Measurements from ENCODE around the gene TXNDC11. TPM values are rescaled to one million over a fixed set of nuclear protein-coding genes. Genes with fewer than 3 reads are reported as not detected.

Gene TXNDC11
- total and polyA plus RNA-seq, 10 of the 15 experiments (the other 5 are each of a cell fraction or from before 2014, with no cell fraction given): 1.7 to 86.7 (median 54.4) TPM

GRCh38 chr16:11727796-11728543 lies 14.7 kb downstream of the TXNDC11 start (continued):
- TF ChIP-seq, protein P1, sequence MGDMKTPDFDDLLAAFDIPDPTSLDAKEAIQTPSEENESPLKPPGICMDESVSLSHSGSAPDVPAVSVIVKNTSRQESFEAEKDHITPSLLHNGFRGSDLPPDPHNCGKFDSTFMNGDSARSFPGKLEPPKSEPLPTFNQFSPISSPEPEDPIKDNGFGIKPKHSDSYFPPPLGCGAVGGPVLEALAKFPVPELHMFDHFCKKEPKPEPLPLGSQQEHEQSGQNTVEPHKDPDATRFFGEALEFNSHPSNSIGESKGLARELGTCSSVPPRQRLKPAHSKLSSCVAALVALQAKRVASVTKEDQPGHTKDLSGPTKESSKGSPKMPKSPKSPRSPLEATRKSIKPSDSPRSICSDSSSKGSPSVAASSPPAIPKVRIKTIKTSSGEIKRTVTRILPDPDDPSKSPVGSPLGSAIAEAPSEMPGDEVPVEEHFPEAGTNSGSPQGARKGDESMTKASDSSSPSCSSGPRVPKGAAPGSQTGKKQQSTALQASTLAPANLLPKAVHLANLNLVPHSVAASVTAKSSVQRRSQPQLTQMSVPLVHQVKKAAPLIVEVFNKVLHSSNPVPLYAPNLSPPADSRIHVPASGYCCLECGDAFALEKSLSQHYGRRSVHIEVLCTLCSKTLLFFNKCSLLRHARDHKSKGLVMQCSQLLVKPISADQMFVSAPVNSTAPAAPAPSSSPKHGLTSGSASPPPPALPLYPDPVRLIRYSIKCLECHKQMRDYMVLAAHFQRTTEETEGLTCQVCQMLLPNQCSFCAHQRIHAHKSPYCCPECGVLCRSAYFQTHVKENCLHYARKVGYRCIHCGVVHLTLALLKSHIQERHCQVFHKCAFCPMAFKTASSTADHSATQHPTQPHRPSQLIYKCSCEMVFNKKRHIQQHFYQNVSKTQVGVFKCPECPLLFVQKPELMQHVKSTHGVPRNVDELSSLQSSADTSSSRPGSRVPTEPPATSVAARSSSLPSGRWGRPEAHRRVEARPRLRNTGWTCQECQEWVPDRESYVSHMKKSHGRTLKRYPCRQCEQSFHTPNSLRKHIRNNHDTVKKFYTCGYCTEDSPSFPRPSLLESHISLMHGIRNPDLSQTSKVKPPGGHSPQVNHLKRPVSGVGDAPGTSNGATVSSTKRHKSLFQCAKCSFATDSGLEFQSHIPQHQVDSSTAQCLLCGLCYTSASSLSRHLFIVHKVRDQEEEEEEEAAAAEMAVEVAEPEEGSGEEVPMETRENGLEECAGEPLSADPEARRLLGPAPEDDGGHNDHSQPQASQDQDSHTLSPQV (IDR thresholded peaks at IDR 0.05): no peak
- peak; percentile 39 for TF ChIP-seq PKNOX1 (IDR thresholded peaks at IDR 0.05)
- peak; percentile 69 to 74; a peak in 3 of 4 replicates for TF ChIP-seq IKZF2 (IDR thresholded peaks at IDR 0.05)
- no peak for TF ChIP-seq CBX5 (IDR thresholded peaks at IDR 0.05; ENCODE audit: low read depth)

GRCh38 chr16:11726008-11726407 lies 16.6 kb downstream of the TXNDC11 start:
- POLR2A ChIA-PET: interaction anchor here (0.7 kb wide), 1 partner anchor 189 kb away, joined by 6 read pairs; no protein-coding TSS in a partner anchor
- H3K36me3 ChIP-seq (ENCODE audit: control insufficient read depth in 2 of 2, insufficient read depth in 2 of 2, low read length in 1 of 2): peaks cover 11 to 45% of the 10 kb centered on the region in 2 experiments
- CTCF ChIA-PET: interaction anchor here (1.4 kb wide), 1 partner anchor 11 kb away, joined by 4 read pairs; no protein-coding TSS in a partner anchor
- TF ChIP-seq, protein P2, sequence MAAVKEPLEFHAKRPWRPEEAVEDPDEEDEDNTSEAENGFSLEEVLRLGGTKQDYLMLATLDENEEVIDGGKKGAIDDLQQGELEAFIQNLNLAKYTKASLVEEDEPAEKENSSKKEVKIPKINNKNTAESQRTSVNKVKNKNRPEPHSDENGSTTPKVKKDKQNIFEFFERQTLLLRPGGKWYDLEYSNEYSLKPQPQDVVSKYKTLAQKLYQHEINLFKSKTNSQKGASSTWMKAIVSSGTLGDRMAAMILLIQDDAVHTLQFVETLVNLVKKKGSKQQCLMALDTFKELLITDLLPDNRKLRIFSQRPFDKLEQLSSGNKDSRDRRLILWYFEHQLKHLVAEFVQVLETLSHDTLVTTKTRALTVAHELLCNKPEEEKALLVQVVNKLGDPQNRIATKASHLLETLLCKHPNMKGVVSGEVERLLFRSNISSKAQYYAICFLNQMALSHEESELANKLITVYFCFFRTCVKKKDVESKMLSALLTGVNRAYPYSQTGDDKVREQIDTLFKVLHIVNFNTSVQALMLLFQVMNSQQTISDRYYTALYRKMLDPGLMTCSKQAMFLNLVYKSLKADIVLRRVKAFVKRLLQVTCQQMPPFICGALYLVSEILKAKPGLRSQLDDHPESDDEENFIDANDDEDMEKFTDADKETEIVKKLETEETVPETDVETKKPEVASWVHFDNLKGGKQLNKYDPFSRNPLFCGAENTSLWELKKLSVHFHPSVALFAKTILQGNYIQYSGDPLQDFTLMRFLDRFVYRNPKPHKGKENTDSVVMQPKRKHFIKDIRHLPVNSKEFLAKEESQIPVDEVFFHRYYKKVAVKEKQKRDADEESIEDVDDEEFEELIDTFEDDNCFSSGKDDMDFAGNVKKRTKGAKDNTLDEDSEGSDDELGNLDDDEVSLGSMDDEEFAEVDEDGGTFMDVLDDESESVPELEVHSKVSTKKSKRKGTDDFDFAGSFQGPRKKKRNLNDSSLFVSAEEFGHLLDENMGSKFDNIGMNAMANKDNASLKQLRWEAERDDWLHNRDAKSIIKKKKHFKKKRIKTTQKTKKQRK (IDR thresholded peaks at IDR 0.05; ENCODE audit: low read depth, low read length): no peak
- TF ChIP-seq, protein P3, sequence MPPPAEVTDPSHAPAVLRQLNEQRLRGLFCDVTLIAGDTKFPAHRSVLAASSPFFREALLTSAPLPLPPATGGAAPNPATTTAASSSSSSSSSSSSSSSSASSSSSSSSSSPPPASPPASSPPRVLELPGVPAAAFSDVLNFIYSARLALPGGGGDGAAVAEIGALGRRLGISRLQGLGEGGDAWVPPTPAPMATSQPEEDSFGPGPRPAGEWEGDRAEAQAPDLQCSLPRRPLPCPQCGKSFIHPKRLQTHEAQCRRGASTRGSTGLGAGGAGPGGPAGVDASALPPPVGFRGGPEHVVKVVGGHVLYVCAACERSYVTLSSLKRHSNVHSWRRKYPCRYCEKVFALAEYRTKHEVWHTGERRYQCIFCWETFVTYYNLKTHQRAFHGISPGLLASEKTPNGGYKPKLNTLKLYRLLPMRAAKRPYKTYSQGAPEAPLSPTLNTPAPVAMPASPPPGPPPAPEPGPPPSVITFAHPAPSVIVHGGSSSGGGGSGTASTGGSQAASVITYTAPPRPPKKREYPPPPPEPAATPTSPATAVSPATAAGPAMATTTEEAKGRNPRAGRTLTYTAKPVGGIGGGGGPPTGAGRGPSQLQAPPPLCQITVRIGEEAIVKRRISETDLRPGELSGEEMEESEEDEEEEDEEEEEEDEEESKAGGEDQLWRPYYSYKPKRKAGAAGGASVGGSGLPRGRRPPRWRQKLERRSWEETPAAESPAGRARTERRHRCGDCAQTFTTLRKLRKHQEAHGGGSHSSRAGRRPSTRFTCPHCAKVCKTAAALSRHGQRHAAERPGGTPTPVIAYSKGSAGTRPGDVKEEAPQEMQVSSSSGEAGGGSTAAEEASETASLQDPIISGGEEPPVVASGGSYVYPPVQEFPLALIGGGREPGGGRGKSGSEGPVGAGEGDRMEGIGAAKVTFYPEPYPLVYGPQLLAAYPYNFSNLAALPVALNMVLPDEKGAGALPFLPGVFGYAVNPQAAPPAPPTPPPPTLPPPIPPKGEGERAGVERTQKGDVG (CRISPR knock-in tag; IDR thresholded peaks at IDR 0.05): no peak
- no peak for TF ChIP-seq EED (IDR thresholded peaks at IDR 0.05; ENCODE audit: low read depth)
- no peak for TF ChIP-seq BMI1 (IDR thresholded peaks at IDR 0.05; ENCODE audit: borderline replicate concordance)
- TF ChIP-seq YBX1 (IDR thresholded peaks at IDR 0.05): no peak

More at GRCh38 chr16:11726008-11726407, 16.6 kb downstream of the TXNDC11 start:
- Histone ChIP-seq H3K27ac (ENCODE audit: control insufficient read depth, insufficient read depth) (no peak overlapping the region), H3K4me3 (no peak overlapping the region), H3K4me2 (ENCODE audit: control insufficient read depth, insufficient read depth) (no peak overlapping the region), H3K4me1 (ENCODE audit: control insufficient read depth, insufficient read depth, low read length) (peaks cover 28% of the 10 kb centered on the region), H3K79me2 (ENCODE audit: control insufficient read depth, insufficient read depth, low read length) (peaks cover 43% of the 10 kb centered on the region), H3K27me3 (replicated peaks in 1 of 2; ENCODE audit: control insufficient read depth in 2 of 2, insufficient read depth in 2 of 2, low read length in 1 of 2) (no peaks in the 10 kb centered on the region), H3K9ac (ENCODE audit: control insufficient read depth, insufficient read depth, low read length) (no peak overlapping the region), H4K20me1 (ENCODE audit: control insufficient read depth, insufficient read depth) (no peaks in the 10 kb centered on the region; the same call in none of the 2 replicates), H2AFZ (ENCODE audit: control insufficient read depth, low read depth, low read length) (no peak overlapping the region), H3K9me3 (replicated peaks; ENCODE audit: control insufficient read depth, insufficient read depth, low read length) (no peaks in the 10 kb centered on the region)
- WGBS (ENCODE audit: insufficient coverage, insufficient replicate concordance, low lambda C conversion rate, missing lambda C conversion rate): 93% methylated on average over 8 of the region's 8 CpGs
- ChIA-PET SMC1A (ENCODE audit: uncharacterized antibody, unreplicated experiment) (interaction anchor here (1.8 kb wide), 1 partner anchor 9 kb away, joined by 4 read pairs; no protein-coding TSS in a partner anchor), RAD21 (ENCODE audit: unreplicated experiment) (no interaction called here)
- FAIRE-seq (no peak), ATAC-seq (no peak), DNase-seq (ENCODE audit: low read depth, low spot score) (no peak)
- no TSS peak for BruUV-seq (replicated peaks)
- intact Hi-C loops (cut with micrococcal nuclease; ENCODE audit: unreplicated experiment): no loop called here
- in situ Hi-C loops (cut with MboI): no loop called here
